IMR-90 (cell line): ENCODE measurements around the gene CENPS. TPM values are rescaled to one million over a fixed set of nuclear protein-coding genes. Genes with fewer than 3 reads are reported as not detected.

Experiments
- ATAC-seq: fragments of 200-7000 bp; cut with Tn5 transposase; 2 replicates; pipeline ENCODE4 v1.9.1; 2020; ENCODE audit warnings: low read depth, mild to moderate bottlenecking, moderate library complexity
- BruUV-seq: library from RNA; stranded (reverse); fragments of 400-500 nt; replicated peaks from 2 replicates; lab custom pipeline; 2021; lab: Mats Ljungman, UMichigan
- CTCF ChIA-PET: fragments of 300-600 bp; formaldehyde crosslinking; extraction: SDS; loops from one replicate; lab custom pipeline; 2021; ENCODE audit warnings: antibody characterized with exemption; lab: Yijun Ruan, JAX
- POLR2A ChIA-PET: fragments of 300-600 bp; sonication (Branson Sonifier 250); formaldehyde crosslinking; loops from one replicate; lab custom pipeline; 2022; ENCODE audit warnings: antibody characterized with exemption; ENCODE audit not compliant: unreplicated experiment; lab: Charles Lee
- DNase-seq: peaks from one replicate; pipeline ENCODE4 v3.0.0; 2013
- H2AFZ ChIP-seq: replicated peaks from 2 replicates; pipeline ENCODE3; 2013; ENCODE audit warnings: low read length, mild to moderate bottlenecking; ENCODE audit not compliant: poor library complexity
- H2AK5ac ChIP-seq: 2 replicates; pipeline ENCODE4 v1.6.1; 2013; ENCODE audit warnings: low read depth, low read length, inconsistent platforms
- H2AK9ac ChIP-seq: replicated peaks from 2 replicates; pipeline ENCODE3; 2013; ENCODE audit warnings: mild to moderate bottlenecking, low read depth, low read length, moderate library complexity; ENCODE audit not compliant: poor library complexity
- H2BK120ac ChIP-seq: 2 replicates; pipeline ENCODE4 v1.6.1; 2013; ENCODE audit warnings: low read depth, low read length, inconsistent platforms
- H2BK15ac ChIP-seq: 3 replicates; pipeline ENCODE4 v1.6.1; 2013; ENCODE audit warnings: low read depth, low read length, inconsistent platforms
- H2BK20ac ChIP-seq: 2 replicates; pipeline ENCODE4 v1.6.1; 2013; ENCODE audit warnings: low read depth, mild to moderate bottlenecking, inconsistent platforms, low read length, moderate library complexity
- H2BK5ac ChIP-seq: 2 replicates; pipeline ENCODE4 v1.6.1; 2013; ENCODE audit warnings: mild to moderate bottlenecking, low read depth, low read length, inconsistent platforms; ENCODE audit not compliant: poor library complexity, severe bottlenecking
- H3K14ac ChIP-seq: replicated peaks from 2 replicates; pipeline ENCODE4 v1.6.1; 2013; ENCODE audit warnings: low read depth, low read length, inconsistent platforms
- H3K18ac ChIP-seq: 2 replicates; pipeline ENCODE4 v1.6.1; 2013; ENCODE audit warnings: low read depth, low read length, control low read depth
- H3K23ac ChIP-seq: 2 replicates; pipeline ENCODE4 v1.6.1; 2013; ENCODE audit warnings: low read depth, low read length, inconsistent platforms
- H3K27ac ChIP-seq: 2 replicates; pipeline ENCODE4 v1.5.1; 2013; ENCODE audit warnings: mild to moderate bottlenecking, control low read depth, low read length; ENCODE audit not compliant: insufficient read depth
- H3K27me3 ChIP-seq: 2 replicates; pipeline ENCODE4 v1.6.1; 2013; ENCODE audit warnings: low read length; ENCODE audit not compliant: control insufficient read depth, insufficient read depth
- H3K36me3 ChIP-seq: 2 replicates; pipeline ENCODE4 v1.6.1; 2013; ENCODE audit warnings: low read length, mixed read lengths; ENCODE audit not compliant: control insufficient read depth, insufficient read depth
- H3K4ac ChIP-seq: 2 replicates; pipeline ENCODE4 v1.6.1; 2013; ENCODE audit warnings: low read depth, low read length, inconsistent platforms
- H3K4me1 ChIP-seq: 2 replicates; pipeline ENCODE4 v1.6.1; 2013; ENCODE audit warnings: low read length, mixed read lengths; ENCODE audit not compliant: control insufficient read depth, insufficient read depth
- H3K4me2 ChIP-seq: 2 replicates; pipeline ENCODE4 v1.6.1; 2013; ENCODE audit warnings: low read depth, mild to moderate bottlenecking, control low read depth, low read length, moderate library complexity
- H3K4me3 ChIP-seq: 2 replicates; pipeline ENCODE4 v1.5.1; 2013; ENCODE audit warnings: low read depth, mild to moderate bottlenecking, control low read depth, low read length, moderate library complexity; ENCODE audit not compliant: insufficient read depth
- H3K56ac ChIP-seq: 2 replicates; pipeline ENCODE4 v1.6.1; 2013; ENCODE audit warnings: low read length, inconsistent platforms; ENCODE audit not compliant: insufficient read depth; ENCODE audit errors: extremely low read depth
- H3K79me1 ChIP-seq, 2 experiments: 2 replicates each; pipeline ENCODE4 v1.6.1; 2013; ENCODE audit warnings: low read length in 2 of 2, inconsistent platforms in 1 of 2, low read depth in 1 of 2
- H3K9ac ChIP-seq: 2 replicates; pipeline ENCODE4 v1.6.1; 2013; ENCODE audit warnings: low read depth, low read length, control low read depth
- H3K9me1 ChIP-seq: 2 replicates; pipeline ENCODE4 v1.6.1; 2013; ENCODE audit warnings: low read length, inconsistent platforms; ENCODE audit not compliant: insufficient read depth
- H3K9me3 ChIP-seq: 2 replicates; pipeline ENCODE4 v1.6.1; 2013; ENCODE audit warnings: low read length; ENCODE audit not compliant: control insufficient read depth, insufficient read depth
- H4K20me1 ChIP-seq: 2 replicates; pipeline ENCODE4 v1.6.1; 2013; ENCODE audit warnings: low read length, inconsistent platforms; ENCODE audit not compliant: insufficient read depth
- H4K5ac ChIP-seq: 2 replicates; pipeline ENCODE4 v1.6.1; 2013; ENCODE audit warnings: mild to moderate bottlenecking, low read depth, low read length, control low read depth
- H4K8ac ChIP-seq, 2 experiments: 2 replicates each; pipeline ENCODE4 v1.6.1; 2013; ENCODE audit warnings: low read depth in 2 of 2, low read length in 2 of 2, control low read depth in 1 of 2, inconsistent platforms in 1 of 2
- H4K91ac ChIP-seq: 2 replicates; pipeline ENCODE4 v1.6.1; 2013; ENCODE audit warnings: low read depth, low read length, inconsistent platforms; ENCODE audit not compliant: insufficient read depth
- RFX5 ChIP-seq: IDR thresholded peaks from 2 replicates; pipeline ENCODE4 v1.8.0; 2012; ENCODE audit warnings: low read depth, mild to moderate bottlenecking, low read length, moderate library complexity
- WGBS, 2 experiments: methylation state at CpG; one replicate each; pipeline versions ENCODE4 v1.1.5 to v1.1.7; 2013; ENCODE audit warnings: missing lambda C conversion rate in 2 of 2; ENCODE audit not compliant: insufficient read length in 1 of 2; ENCODE audit errors: extremely low coverage in 2 of 2; 5-methylcytosine and 5-hydroxymethylcytosine counted together
- dilution Hi-C: fragments of 300-500 bp; cut with HindIII; formaldehyde crosslinking; loops from one replicate; pipeline ENCODE4 v1.14.3; 2018; ENCODE audit warnings: low sequenced_read_pairs; ENCODE audit not compliant: unreplicated experiment
- in situ Hi-C: fragments of 300-500 bp; cut with MboI; formaldehyde crosslinking; loops from 3 replicates; pipeline ENCODE4 v1.14.3; 2019; ENCODE audit warnings: low sequenced_read_pairs, inconsistent platforms, mixed read lengths
- intact Hi-C: fragments of 100-400 bp; cut with micrococcal nuclease; formaldehyde crosslinking; loops from 2 replicates; pipeline ENCODE4 v1.10.0; 2022
- polyA plus RNA-seq, 3 experiments: library from polyadenylated mRNA; depleted of rRNA; stranded (reverse); fragments of >200 nt; gene quantifications; 2 replicates each; pipeline ENCODE4 v1.2.3, GENCODE V29; 2012; ENCODE audit warnings: low replicate concordance in 1 of 3
- total RNA-seq: library from RNA; depleted of rRNA; stranded (reverse); fragments of >200 nt; gene quantifications from 2 replicates; pipeline ENCODE4 v1.2.3, GENCODE V29; 2012

CENPS gene
- total and polyA plus RNA-seq, 2 of the 4 experiments (the other 2 are of a cell fraction), result 9.9 to 12.3 TPM

- Histone ChIP-seq H4K20me1 (peaks cover 13% of the 10 kb centered on the region), H3K56ac (peak overlapping the region; percentile 36; the same call in 1 of the 2 replicates), H3K9me1 (no peaks in the 10 kb centered on the region; the same call in 1 of the 2 replicates), H3K36me3 (no peaks in the 10 kb centered on the region; the same call in 1 of the 2 replicates), H3K79me1 (peaks cover 15 to 52% of the 10 kb centered on the region in 2 experiments), H3K14ac (peak overlapping the region; percentile 10), H3K4me1 (no peaks in the 10 kb centered on the region; the same call in 1 of the 2 replicates), H4K91ac (peak overlapping the region; percentile 71), H3K27me3 (no peaks in the 10 kb centered on the region), H2BK120ac (no peak overlapping the region), H2AFZ (peak overlapping the region; percentile 96), H2BK20ac (no peak overlapping the region), H2AK9ac (peak overlapping the region; percentile 97), H3K23ac (peak overlapping the region; percentile 84), H4K8ac (peak overlapping the region; percentile 53 to 86; a peak in 3 of 4 replicates), H2BK15ac (no peak overlapping the region), H3K27ac (peak overlapping the region; percentile 79), H3K4me2 (peak overlapping the region; percentile 95), H3K9ac (peak overlapping the region; percentile 79), H2AK5ac (peak overlapping the region; percentile 41), H4K5ac (peak overlapping the region; percentile 68), H3K9me3 (no peaks in the 10 kb centered on the region), H2BK5ac (peak overlapping the region; percentile 55), H3K4me3 (peak overlapping the region; percentile 94), H3K4ac (peak overlapping the region; percentile 73), H3K18ac (no peak overlapping the region)
- WGBS, 2 experiments, result 8% methylated on average over 2 of the region's 13 CpGs; no CpG with 5 or more reads in 1 of the 2 experiments
- in situ Hi-C loops (no loop called here), intact Hi-C loops (no loop called here), dilution Hi-C loops (no loop called here)
- no peak for TF ChIP-seq RFX5
- no peak for DNase-seq
- POLR2A ChIA-PET, result interaction anchor here (0.6 kb wide), 1 partner anchor 88 kb away, joined by 3 read pairs; no protein-coding TSS in a partner anchor
- ATAC-seq, result no peak
- CTCF ChIA-PET, result no interaction called here
- BruUV-seq, result no TSS peak
Measured at GRCh38 chr1:10475510-10475909, 45.3 kb downstream of the CENPS start.
